Measurements from ENCODE around the gene MTMR4.

The MTMR4 gene

DNA sequence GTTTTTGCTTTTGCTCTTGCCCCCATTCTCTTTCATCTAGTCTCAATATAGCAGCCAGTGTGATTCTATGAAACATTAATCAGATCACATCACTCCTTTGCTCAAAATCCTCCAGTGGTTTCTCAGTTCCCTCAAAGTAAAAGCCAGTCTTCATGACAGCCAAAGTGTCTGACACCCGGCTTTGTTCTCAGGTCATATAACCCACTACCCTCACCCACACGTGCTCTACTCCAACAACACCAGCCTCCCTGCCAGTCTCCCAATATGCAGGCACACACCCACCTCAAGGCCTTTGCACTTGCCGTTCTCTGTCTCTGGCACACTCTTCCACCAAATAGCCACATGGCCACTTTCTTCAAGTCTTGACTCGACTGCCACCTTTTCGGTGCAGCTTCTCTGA lies 4.4 kb downstream of the MTMR4 start:
- no peaks in the 10 kb centered on the region for H3K9me3 ChIP-seq (ENCODE audit: low read length)
- H3K4me3 ChIP-seq (ENCODE audit: low read depth, low read length, poor library complexity, severe bottlenecking) = no peak overlapping the region
- H4K20me1 ChIP-seq (ENCODE audit: insufficient read depth, low read length) = no peaks in the 10 kb centered on the region
- no peaks in the 10 kb centered on the region for H3K27me3 ChIP-seq (ENCODE audit: insufficient read depth, low read length)
- H3F3A ChIP-seq (ENCODE audit: insufficient read depth, low read length) = no peaks in the 10 kb centered on the region
- H3K36me3 ChIP-seq (ENCODE audit: insufficient read depth, low read length) = peaks cover 74% of the 10 kb centered on the region
- no peak for TF ChIP-seq CTCF (IDR thresholded peaks at IDR 0.05; ENCODE audit: low read length)
- no peak for TF ChIP-seq EZH2 (IDR thresholded peaks at IDR 0.05; ENCODE audit: borderline replicate concordance, low read length)
- no peaks in the 10 kb centered on the region for H3K9me2 ChIP-seq (ENCODE audit: low read depth, low read length)
- no peak overlapping the region for H3K9ac ChIP-seq (ENCODE audit: low read length)
- H3K4me2 ChIP-seq (ENCODE audit: low read length) = no peak overlapping the region
- H3K27ac ChIP-seq (ENCODE audit: low read depth, low read length, poor library complexity, severe bottlenecking) = no peak overlapping the region
- no peak overlapping the region for H2AFZ ChIP-seq (ENCODE audit: low read length)
- no peaks in the 10 kb centered on the region for H3K79me2 ChIP-seq (ENCODE audit: insufficient read depth, low read length)
- peaks cover 22% of the 10 kb centered on the region for H3K4me1 ChIP-seq (ENCODE audit: insufficient read depth, low read length, severe bottlenecking)

DNA sequence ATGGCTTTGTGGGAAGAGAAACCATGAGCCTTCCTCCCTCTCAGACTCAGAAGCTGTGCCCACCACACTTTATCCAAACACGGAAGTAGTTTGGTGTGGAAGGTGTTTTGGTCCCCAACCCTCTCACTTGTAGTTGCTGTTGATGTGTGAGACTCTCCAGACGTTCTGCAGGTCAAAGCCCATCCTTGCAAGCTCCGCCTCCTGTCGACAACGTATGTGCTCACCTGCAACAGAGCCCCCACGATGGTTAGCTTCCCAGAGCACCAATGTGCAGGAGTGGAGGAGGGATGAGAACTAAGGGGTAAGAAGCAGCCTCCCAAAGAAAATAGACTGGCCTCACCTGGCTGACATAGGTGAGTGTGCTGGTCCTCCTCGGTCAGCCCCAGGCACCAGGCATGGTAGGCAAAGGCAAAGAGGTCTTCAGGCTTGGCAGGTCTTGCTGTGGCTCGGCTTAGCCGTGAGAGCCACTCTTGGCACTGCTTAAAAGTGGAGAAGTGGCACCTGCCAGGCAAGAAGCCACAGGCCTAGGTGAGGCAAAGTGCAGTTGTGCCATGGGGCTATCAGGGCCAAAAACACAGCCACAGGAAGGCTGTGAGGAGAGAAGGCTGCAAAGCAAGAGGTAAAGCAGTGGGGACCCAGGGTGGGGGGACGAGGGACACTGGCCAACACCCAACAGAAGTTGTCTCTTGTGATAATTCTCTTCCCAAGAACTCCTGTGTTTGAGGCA lies 5.9 kb downstream of the MTMR4 start:
- Histone ChIP-seq H3K4me3 (ENCODE audit: low read depth, low read length, poor library complexity, severe bottlenecking) (no peak overlapping the region), H3K27ac (ENCODE audit: low read depth, low read length, poor library complexity, severe bottlenecking) (no peak overlapping the region), H3K9me3 (ENCODE audit: low read length) (no peaks in the 10 kb centered on the region), H3K9me2 (ENCODE audit: low read depth, low read length) (no peaks in the 10 kb centered on the region), H3K36me3 (ENCODE audit: insufficient read depth, low read length) (peaks cover 87% of the 10 kb centered on the region), H3K9ac (ENCODE audit: low read length) (no peak overlapping the region), H3F3A (ENCODE audit: insufficient read depth, low read length) (no peaks in the 10 kb centered on the region), H3K79me2 (ENCODE audit: insufficient read depth, low read length) (no peaks in the 10 kb centered on the region), H3K27me3 (ENCODE audit: insufficient read depth, low read length) (no peaks in the 10 kb centered on the region), H3K4me1 (ENCODE audit: insufficient read depth, low read length, severe bottlenecking) (peaks cover 20% of the 10 kb centered on the region), H4K20me1 (ENCODE audit: insufficient read depth, low read length) (no peaks in the 10 kb centered on the region), H2AFZ (ENCODE audit: low read length) (no peak overlapping the region), H3K4me2 (ENCODE audit: low read length) (no peak overlapping the region)
- TF ChIP-seq CTCF (IDR thresholded peaks at IDR 0.05; ENCODE audit: low read length) = no peak
- no peak for TF ChIP-seq EZH2 (IDR thresholded peaks at IDR 0.05; ENCODE audit: borderline replicate concordance, low read length)

- Histone ChIP-seq H3K36me3 (ENCODE audit: insufficient read depth, low read length) (peaks cover 92% of the 10 kb centered on the region), H3K27me3 (ENCODE audit: insufficient read depth, low read length) (no peaks in the 10 kb centered on the region), H3K79me2 (ENCODE audit: insufficient read depth, low read length) (no peaks in the 10 kb centered on the region), H4K20me1 (ENCODE audit: insufficient read depth, low read length) (no peaks in the 10 kb centered on the region), H3K27ac (ENCODE audit: low read depth, low read length, poor library complexity, severe bottlenecking) (no peak overlapping the region), H3K4me2 (ENCODE audit: low read length) (no peak overlapping the region), H3K9ac (ENCODE audit: low read length) (no peak overlapping the region), H3K4me3 (ENCODE audit: low read depth, low read length, poor library complexity, severe bottlenecking) (no peak overlapping the region), H3K9me3 (ENCODE audit: low read length) (no peaks in the 10 kb centered on the region), H3K4me1 (ENCODE audit: insufficient read depth, low read length, severe bottlenecking) (peaks cover 14% of the 10 kb centered on the region), H2AFZ (ENCODE audit: low read length) (no peak overlapping the region), H3K9me2 (ENCODE audit: low read depth, low read length) (no peaks in the 10 kb centered on the region), H3F3A (ENCODE audit: insufficient read depth, low read length) (no peaks in the 10 kb centered on the region)
- TF ChIP-seq EZH2 (IDR thresholded peaks at IDR 0.05; ENCODE audit: borderline replicate concordance, low read length) = no peak
- TF ChIP-seq CTCF (IDR thresholded peaks at IDR 0.05; ENCODE audit: low read length) = no peak
Measured at GRCh38 chr17:58507123-58507634, 7.3 kb downstream of the MTMR4 start.

Measured in OCI-LY1 (cell line).